ENCODE data around the gene RNF169. TPM values are rescaled to one million over a fixed set of nuclear protein-coding genes. Genes with fewer than 3 reads are reported as not detected.

Gene RNF169
- total RNA-seq, 1 experiment from 2014 or later, result 13.0 TPM

- TF ChIP-seq, protein P1, sequence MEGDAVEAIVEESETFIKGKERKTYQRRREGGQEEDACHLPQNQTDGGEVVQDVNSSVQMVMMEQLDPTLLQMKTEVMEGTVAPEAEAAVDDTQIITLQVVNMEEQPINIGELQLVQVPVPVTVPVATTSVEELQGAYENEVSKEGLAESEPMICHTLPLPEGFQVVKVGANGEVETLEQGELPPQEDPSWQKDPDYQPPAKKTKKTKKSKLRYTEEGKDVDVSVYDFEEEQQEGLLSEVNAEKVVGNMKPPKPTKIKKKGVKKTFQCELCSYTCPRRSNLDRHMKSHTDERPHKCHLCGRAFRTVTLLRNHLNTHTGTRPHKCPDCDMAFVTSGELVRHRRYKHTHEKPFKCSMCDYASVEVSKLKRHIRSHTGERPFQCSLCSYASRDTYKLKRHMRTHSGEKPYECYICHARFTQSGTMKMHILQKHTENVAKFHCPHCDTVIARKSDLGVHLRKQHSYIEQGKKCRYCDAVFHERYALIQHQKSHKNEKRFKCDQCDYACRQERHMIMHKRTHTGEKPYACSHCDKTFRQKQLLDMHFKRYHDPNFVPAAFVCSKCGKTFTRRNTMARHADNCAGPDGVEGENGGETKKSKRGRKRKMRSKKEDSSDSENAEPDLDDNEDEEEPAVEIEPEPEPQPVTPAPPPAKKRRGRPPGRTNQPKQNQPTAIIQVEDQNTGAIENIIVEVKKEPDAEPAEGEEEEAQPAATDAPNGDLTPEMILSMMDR (conservative IDR thresholded peaks at IDR 0.05), result no peak
These were observed 90.8 kb downstream of the RNF169 start for GRCh38 chr11:74839446-74839845.

More at GRCh38 chr11:74839446-74839845, 90.8 kb downstream of the RNF169 start:
- 100% methylated on average over 1 of the region's 1 CpG for WGBS (ENCODE audit: extremely low coverage, insufficient read length, low lambda C conversion rate)
- Histone ChIP-seq H2BK120ac (ENCODE audit: low read depth, low read length, poor library complexity, severe bottlenecking) (no peak overlapping the region), H2BK20ac (ENCODE audit: low read depth, low read length, poor library complexity, severe bottlenecking) (no peak overlapping the region), H3K9me3 (ENCODE audit: control insufficient read depth, low read depth, low read length) (no peaks in the 10 kb centered on the region), H3K18ac (ENCODE audit: insufficient read length, low read depth, low read length) (no peak overlapping the region), H3T11ph (ENCODE audit: low read length) (no peak overlapping the region), H2BK12ac (ENCODE audit: insufficient read length, low read depth, low read length) (no peak overlapping the region), H3K56ac (ENCODE audit: insufficient read length, low read depth, low read length) (no peak overlapping the region), H3K4ac (ENCODE audit: low read depth, low read length) (no peak overlapping the region), H2BK5ac (ENCODE audit: insufficient read length, low read length) (no peak overlapping the region), H2AFZ (ENCODE audit: low read length) (no peak overlapping the region), H4K5ac (ENCODE audit: insufficient read length, low read depth, low read length) (no peak overlapping the region), H4K91ac (ENCODE audit: insufficient read length, low read depth, low read length) (no peak overlapping the region), H4K20me1 (ENCODE audit: control insufficient read depth, insufficient read depth, insufficient read length) (no peaks in the 10 kb centered on the region), H3K27ac (ENCODE audit: insufficient read length, low read depth, low read length) (no peak overlapping the region), H3K79me1 (ENCODE audit: insufficient read depth, low read depth, low read length, poor library complexity, severe bottlenecking) (no peaks in the 10 kb centered on the region), H3K4me1 (ENCODE audit: insufficient read depth, low read length) (no peaks in the 10 kb centered on the region), H2AK5ac (ENCODE audit: insufficient read length, low read length) (no peak overlapping the region), H3K4me2 (ENCODE audit: insufficient read depth, insufficient read length, low read length) (no peak overlapping the region), H4K8ac (replicated peaks; ENCODE audit: insufficient read length, low read depth, low read length) (no peak overlapping the region), H3K79me2 (ENCODE audit: insufficient read depth, low read length) (no peaks in the 10 kb centered on the region), H3K27me3 (ENCODE audit: insufficient read depth, low read length) (no peaks in the 10 kb centered on the region), H3K14ac (ENCODE audit: insufficient read depth, low read length) (no peak overlapping the region), H2BK15ac (ENCODE audit: low read depth, low read length) (no peak overlapping the region), H3K9ac (ENCODE audit: extremely low read depth, insufficient read length, low read length) (no peak overlapping the region), H3K23me2 (ENCODE audit: insufficient read length, low read depth, low read length, poor library complexity, severe bottlenecking) (no peaks in the 10 kb centered on the region), H3K23ac (ENCODE audit: insufficient read length, low read depth, low read length) (no peak overlapping the region)
- Mint-ChIP-seq H3K27me3 (ENCODE audit: low read depth) (no peaks in the 10 kb centered on the region), H3K9me3 (no peaks in the 10 kb centered on the region), H3K4me3 (no peak overlapping the region), H3K4me1 (peaks cover 6 to 11% of the 10 kb centered on the region in 2 experiments; a peak in 3 of 4 replicates), H3K36me3 (ENCODE audit: insufficient read depth in 1 of 3, low read depth in 3 of 3) (peaks cover 15 to 28% (median 21%) of the 10 kb centered on the region in 3 experiments; a peak in 6 of 7 replicates), H3K27ac (no peak overlapping the region)
- no peak for DNase-seq

All from H9 (cell line).